ENCODE results near the gene DNAH17.

DNAH17 gene

GRCh38 chr17:78434455-78435329, 142.5 kb downstream of the DNAH17 start:
- no peak for DNase-seq (ENCODE audit: extremely low read depth in 1 of 2, low read depth in 1 of 2)

GRCh38 chr17:78433780-78434335, 143.3 kb downstream of the DNAH17 start:
- no peak for DNase-seq (ENCODE audit: extremely low read depth in 1 of 2, low read depth in 1 of 2)

- DNase-seq (ENCODE audit: extremely low read depth in 1 of 2, low read depth in 1 of 2), result no peak
Observed at GRCh38 chr17:78433013-78433727, 144.0 kb downstream of the DNAH17 start.

GRCh38 chr17:78432226-78433012, 144.8 kb downstream of the DNAH17 start:
- no peak for DNase-seq (ENCODE audit: extremely low read depth in 1 of 2, low read depth in 1 of 2)

- no peak for DNase-seq (ENCODE audit: extremely low read depth in 1 of 2, low read depth in 1 of 2)
Observed at GRCh38 chr17:78431692-78431958, 145.6 kb downstream of the DNAH17 start.

GRCh38 chr17:78430892-78431691, 146.1 kb downstream of the DNAH17 start:
- no peak for DNase-seq (ENCODE audit: extremely low read depth in 1 of 2, low read depth in 1 of 2)

GRCh38 chr17:78429618-78429995, 147.6 kb downstream of the DNAH17 start:
- DNase-seq (ENCODE audit: extremely low read depth in 1 of 2, low read depth in 1 of 2), result no peak

- DNase-seq (ENCODE audit: extremely low read depth in 1 of 2, low read depth in 1 of 2), result no peak
Observed at GRCh38 chr17:78428836-78429617, 148.2 kb downstream of the DNAH17 start.

GRCh38 chr17:78428025-78428575, 149.1 kb downstream of the DNAH17 start:
- no peak for DNase-seq (ENCODE audit: extremely low read depth in 1 of 2, low read depth in 1 of 2)

GRCh38 chr17:78427140-78427539, 150.1 kb downstream of the DNAH17 start:
- no peak for DNase-seq (ENCODE audit: extremely low read depth in 1 of 2, low read depth in 1 of 2)

GRCh38 chr17:78426293-78426879, 150.8 kb downstream of the DNAH17 start:
- DNase-seq (ENCODE audit: extremely low read depth in 1 of 2, low read depth in 1 of 2), result no peak

- DNase-seq (ENCODE audit: extremely low read depth in 1 of 2, low read depth in 1 of 2), result no peak
Observed at GRCh38 chr17:78425429-78425828, 151.8 kb downstream of the DNAH17 start.

GRCh38 chr17:78423961-78424675, 153.1 kb downstream of the DNAH17 start:
- DNase-seq (ENCODE audit: extremely low read depth in 1 of 2, low read depth in 1 of 2), result no peak

GRCh38 chr17:78422872-78423588, 154.2 kb downstream of the DNAH17 start:
- DNase-seq (ENCODE audit: extremely low read depth in 1 of 2, low read depth in 1 of 2), result no peak

GRCh38 chr17:78422267-78422605, 155.0 kb downstream of the DNAH17 start:
- DNase-seq (ENCODE audit: extremely low read depth in 1 of 2, low read depth in 1 of 2), result no peak

- DNase-seq (ENCODE audit: extremely low read depth in 1 of 2, low read depth in 1 of 2), result peak; percentile 27 to 62
Observed at GRCh38 chr17:78421534-78422266, 155.5 kb downstream of the DNAH17 start.

- no peak for DNase-seq (ENCODE audit: extremely low read depth in 1 of 2, low read depth in 1 of 2)
Observed at GRCh38 chr17:78421084-78421533, 156.1 kb downstream of the DNAH17 start.

Measured in activated CD8-positive, alpha-beta memory T cell treated with anti-CD3 and anti-CD28 coated beads for 1 hour (primary cell).